ENCODE results near the gene WNT11. TPM values are rescaled to one million over a fixed set of nuclear protein-coding genes. Genes with fewer than 3 reads are reported as not detected.

WNT11 gene
- total RNA-seq, 2 experiments from 2014 or later: 0.96 to 2.0 TPM

DNA sequence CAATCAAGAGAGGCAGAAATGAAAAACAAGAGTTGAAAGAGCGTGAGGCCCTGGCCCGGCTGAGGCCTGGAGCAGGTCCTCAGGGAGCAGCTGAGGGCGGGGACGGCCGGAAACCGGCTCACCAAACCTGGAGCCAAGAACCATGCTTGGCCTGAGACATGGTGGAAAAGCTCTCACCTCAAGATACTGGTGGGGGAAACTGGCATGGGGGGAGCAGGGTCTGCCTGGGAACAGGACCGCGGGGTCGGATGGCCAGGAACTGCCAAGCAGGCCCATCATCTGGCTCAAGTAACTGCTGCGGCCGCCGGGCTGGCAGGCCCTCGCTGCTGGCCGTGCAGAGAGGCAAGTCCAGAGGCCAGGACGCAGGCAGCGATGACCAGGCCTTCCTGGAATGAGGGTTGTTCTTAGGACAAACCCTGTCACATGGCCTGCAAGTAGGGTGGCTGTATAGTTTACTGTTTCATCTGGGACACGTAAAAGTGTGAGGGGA, 18.9 kb upstream of the WNT11 start:
- Mint-ChIP-seq H3K27ac (no peak overlapping the region), H3K36me3 (no peaks in the 10 kb centered on the region), H3K9me3 (ENCODE audit: low read depth) (no peaks in the 10 kb centered on the region), H3K4me3 (no peak overlapping the region), H3K27me3 (peaks cover 26% of the 10 kb centered on the region), H3K4me1 (no peaks in the 10 kb centered on the region)
- no peak for DNase-seq
- no peak for ATAC-seq
- CTCF ChIA-PET: interaction anchor here (3.0 kb wide), 1 partner anchor 17 kb away, joined by 18 read pairs; no protein-coding TSS in a partner anchor

GRCh38 chr11:76224461-76225121, 18.3 kb upstream of the WNT11 start:
- no peak for ATAC-seq
- Mint-ChIP-seq H3K36me3 (no peaks in the 10 kb centered on the region), H3K4me1 (no peaks in the 10 kb centered on the region), H3K27ac (no peak overlapping the region), H3K27me3 (peaks cover 32% of the 10 kb centered on the region), H3K9me3 (ENCODE audit: low read depth) (no peaks in the 10 kb centered on the region), H3K4me3 (no peak overlapping the region)
- DNase-seq: no peak
- CTCF ChIA-PET: interaction anchor here (3.0 kb wide), 1 partner anchor 16 kb away, joined by 18 read pairs; no protein-coding TSS in a partner anchor

- Mint-ChIP-seq H3K36me3 (no peaks in the 10 kb centered on the region), H3K27me3 (peaks cover 34% of the 10 kb centered on the region), H3K4me3 (no peak overlapping the region), H3K27ac (no peak overlapping the region), H3K4me1 (no peaks in the 10 kb centered on the region), H3K9me3 (ENCODE audit: low read depth) (no peaks in the 10 kb centered on the region)
- no peak for ATAC-seq
- CTCF ChIA-PET: interaction anchor here (6.8 kb wide), 1 partner anchor 13 kb away, joined by 48 read pairs; no protein-coding TSS in a partner anchor
- DNase-seq: no peak
These were observed 15.1 kb upstream of the WNT11 start for GRCh38 chr11:76221365-76221764.

- no peaks in the 10 kb centered on the region for H3K36me3 Mint-ChIP-seq
- H3K4me1 Mint-ChIP-seq: peaks cover 2% of the 10 kb centered on the region
- DNase-seq (no peak), ATAC-seq (no peak)
- no peak overlapping the region for H3K4me3 Mint-ChIP-seq
- peaks cover 37% of the 10 kb centered on the region for H3K27me3 Mint-ChIP-seq
- no peaks in the 10 kb centered on the region for H3K9me3 Mint-ChIP-seq (ENCODE audit: low read depth)
- CTCF ChIA-PET: interaction anchor here (6.8 kb wide), 1 partner anchor 11 kb away, joined by 48 read pairs; no protein-coding TSS in a partner anchor
- no peak overlapping the region for H3K27ac Mint-ChIP-seq
These were observed 12.9 kb upstream of the WNT11 start for GRCh38 chr11:76219243-76219642.

DNA sequence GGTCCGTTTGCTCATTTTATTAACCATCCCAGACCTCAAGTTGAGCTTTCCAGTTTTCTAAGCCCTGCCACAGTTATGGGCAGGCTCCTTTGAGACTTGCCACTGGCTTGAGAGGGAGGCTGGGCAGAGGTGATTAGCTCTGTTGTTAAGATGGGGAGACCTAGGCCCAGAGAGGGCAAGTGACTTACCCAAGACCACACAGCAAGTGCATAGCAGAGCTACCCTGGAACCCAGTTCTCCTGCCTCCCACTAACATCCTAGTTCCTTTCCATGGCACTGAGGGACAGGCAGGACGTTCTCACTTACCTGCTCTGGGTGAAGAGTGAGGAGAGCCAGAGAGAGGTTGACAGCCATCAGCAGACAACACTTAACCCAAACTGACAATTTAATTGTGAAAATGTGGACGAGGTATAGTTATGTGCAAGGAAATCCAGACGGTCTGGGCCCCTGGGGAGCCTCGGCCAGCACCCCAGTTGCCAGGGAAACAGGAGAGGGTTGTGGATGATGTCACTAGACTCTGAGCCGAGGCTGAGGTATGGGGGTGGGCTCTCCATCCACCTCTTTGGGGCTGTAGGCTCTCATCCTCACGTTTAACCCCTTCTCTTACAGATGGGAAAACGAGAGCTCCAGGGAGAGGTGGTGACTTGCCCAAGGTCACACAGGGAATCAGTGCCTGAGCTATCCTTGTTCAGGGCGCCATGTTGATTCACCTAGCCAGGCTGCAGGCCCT, 12.3 kb upstream of the WNT11 start:
- no peak for DNase-seq
- H3K4me1 Mint-ChIP-seq: peaks cover 2% of the 10 kb centered on the region
- no peaks in the 10 kb centered on the region for H3K36me3 Mint-ChIP-seq
- H3K9me3 Mint-ChIP-seq (ENCODE audit: low read depth): no peaks in the 10 kb centered on the region
- CTCF ChIA-PET: interaction anchor here (0.6 to 6.8 kb wide), 3 partner anchors 10 to 41 kb away, joined by 4 to 48 read pairs (median 4); no protein-coding TSS in a partner anchor
- no peak overlapping the region for H3K4me3 Mint-ChIP-seq
- H3K27ac Mint-ChIP-seq: no peak overlapping the region
- no peak for ATAC-seq
- H3K27me3 Mint-ChIP-seq: peaks cover 40% of the 10 kb centered on the region

GRCh38 chr11:76217653-76218160, 11.4 kb upstream of the WNT11 start:
- ATAC-seq (no peak), DNase-seq (no peak)
- CTCF ChIA-PET: interaction anchor here (1.4 to 6.8 kb wide), 2 partner anchors 9 to 12 kb away, joined by 4 to 48 read pairs; no protein-coding TSS in a partner anchor
- no peaks in the 10 kb centered on the region for H3K9me3 Mint-ChIP-seq (ENCODE audit: low read depth)
- no peaks in the 10 kb centered on the region for H3K36me3 Mint-ChIP-seq
- no peak overlapping the region for H3K4me3 Mint-ChIP-seq
- no peak overlapping the region for H3K27ac Mint-ChIP-seq
- H3K27me3 Mint-ChIP-seq: peaks cover 46% of the 10 kb centered on the region
- H3K4me1 Mint-ChIP-seq: peaks cover 2% of the 10 kb centered on the region

DNA sequence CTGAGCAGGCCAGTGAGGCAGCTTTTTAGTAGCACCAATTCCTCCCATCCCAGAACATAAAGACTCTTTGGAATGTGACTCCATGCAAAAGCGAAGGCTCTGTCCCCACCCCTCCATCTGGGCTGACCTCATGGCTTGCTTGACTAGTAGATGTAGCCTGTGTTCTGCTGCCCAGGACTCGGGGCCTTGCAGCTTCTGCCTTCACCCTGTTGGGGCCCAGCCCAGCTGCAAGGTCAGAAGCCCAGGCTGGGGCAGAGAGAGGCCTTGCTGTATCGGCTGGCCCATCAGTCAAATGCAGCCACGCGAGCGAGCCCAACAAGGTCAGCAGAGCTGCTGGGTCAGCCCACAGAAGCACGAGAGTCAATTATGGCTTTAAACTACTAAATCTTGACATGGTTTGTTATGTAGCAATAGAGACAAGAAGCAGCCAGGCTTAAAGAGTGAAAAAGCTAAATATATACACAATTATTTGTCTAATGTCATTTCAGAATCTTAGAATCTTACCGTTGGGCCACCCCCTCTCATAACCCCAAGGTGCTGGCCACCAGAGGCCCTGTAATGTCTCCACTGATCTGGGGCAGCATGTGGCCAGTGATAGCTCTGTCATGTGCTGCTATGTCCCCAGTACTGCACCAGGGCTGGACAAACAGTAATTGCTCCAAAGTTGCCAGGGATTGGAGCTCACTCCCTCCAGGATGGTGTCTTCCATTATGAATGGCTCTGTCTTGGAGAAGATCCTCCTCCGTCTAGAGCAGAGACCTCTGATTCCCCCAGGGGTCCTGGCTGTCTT, 10.4 kb upstream of the WNT11 start:
- CTCF ChIA-PET: interaction anchor here (6.8 kb wide), 1 partner anchor 8 kb away, joined by 48 read pairs; no protein-coding TSS in a partner anchor
- no peaks in the 10 kb centered on the region for H3K36me3 Mint-ChIP-seq
- H3K27me3 Mint-ChIP-seq: peaks cover 50% of the 10 kb centered on the region
- no peak overlapping the region for H3K4me3 Mint-ChIP-seq
- ATAC-seq (no peak), DNase-seq (no peak)
- no peak overlapping the region for H3K27ac Mint-ChIP-seq
- no peaks in the 10 kb centered on the region for H3K9me3 Mint-ChIP-seq (ENCODE audit: low read depth)
- peaks cover 2% of the 10 kb centered on the region for H3K4me1 Mint-ChIP-seq

DNA sequence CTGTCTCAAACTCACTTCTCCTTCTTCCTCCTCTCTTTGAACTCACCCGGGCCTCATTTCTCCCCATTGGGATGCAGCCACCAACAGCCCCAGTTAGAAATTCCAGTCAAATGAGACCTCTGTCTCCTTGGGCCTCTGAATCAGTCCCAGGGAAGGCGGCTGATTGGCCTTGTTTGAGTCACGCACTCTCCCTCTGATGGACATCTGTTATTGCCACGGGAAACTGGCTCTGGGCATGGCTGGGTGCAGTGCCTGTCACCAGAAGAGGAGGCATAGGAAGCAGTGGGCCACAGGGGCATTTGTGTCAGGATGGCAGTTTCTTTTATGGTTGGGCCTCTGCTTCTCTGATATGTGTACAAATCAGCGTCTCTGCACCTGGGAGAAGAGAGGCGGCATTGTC, 9.6 kb upstream of the WNT11 start:
- Mint-ChIP-seq H3K4me3 (no peak overlapping the region), H3K27ac (no peak overlapping the region), H3K4me1 (peaks cover 2% of the 10 kb centered on the region), H3K36me3 (no peaks in the 10 kb centered on the region), H3K27me3 (peaks cover 50% of the 10 kb centered on the region), H3K9me3 (ENCODE audit: low read depth) (no peaks in the 10 kb centered on the region)
- ATAC-seq (no peak), DNase-seq (no peak)
- CTCF ChIA-PET: no interaction called here

GRCh38 chr11:76214968-76215548, 8.8 kb upstream of the WNT11 start:
- no peak for ATAC-seq
- DNase-seq: no peak
- no peaks in the 10 kb centered on the region for H3K36me3 Mint-ChIP-seq

GRCh38 chr11:76214186-76214585, 7.9 kb upstream of the WNT11 start:
- no peak for ATAC-seq

More at GRCh38 chr11:76214968-76215548, 8.8 kb upstream of the WNT11 start:
- H3K4me1 Mint-ChIP-seq: peaks cover 4% of the 10 kb centered on the region
- H3K4me3 Mint-ChIP-seq: no peak overlapping the region
- CTCF ChIA-PET: no interaction called here
- no peak overlapping the region for H3K27ac Mint-ChIP-seq
- H3K9me3 Mint-ChIP-seq (ENCODE audit: low read depth): no peaks in the 10 kb centered on the region
- peaks cover 46% of the 10 kb centered on the region for H3K27me3 Mint-ChIP-seq

GRCh38 chr11:76212086-76213035, 6.1 kb upstream of the WNT11 start:
- Mint-ChIP-seq H3K4me1 (peaks cover 9% of the 10 kb centered on the region), H3K27ac (no peak overlapping the region), H3K9me3 (ENCODE audit: low read depth) (no peaks in the 10 kb centered on the region), H3K36me3 (no peaks in the 10 kb centered on the region), H3K4me3 (no peak overlapping the region), H3K27me3 (peaks cover 47% of the 10 kb centered on the region)
- CTCF ChIA-PET: interaction anchor here (1.8 to 6.6 kb wide), 2 partner anchors 23 to 91 kb away, joined by 4 to 87 read pairs; no protein-coding TSS in a partner anchor
- DNase-seq (no peak), ATAC-seq (no peak)

More at GRCh38 chr11:76214186-76214585, 7.9 kb upstream of the WNT11 start:
- peaks cover 4% of the 10 kb centered on the region for H3K4me1 Mint-ChIP-seq
- H3K9me3 Mint-ChIP-seq (ENCODE audit: low read depth): no peaks in the 10 kb centered on the region
- H3K4me3 Mint-ChIP-seq: no peak overlapping the region
- no peak for DNase-seq
- no peaks in the 10 kb centered on the region for H3K36me3 Mint-ChIP-seq
- H3K27ac Mint-ChIP-seq: no peak overlapping the region
- H3K27me3 Mint-ChIP-seq: peaks cover 43% of the 10 kb centered on the region
- CTCF ChIA-PET: no interaction called here

All from activated CD8-positive, alpha-beta memory T cell treated with anti-CD3 and anti-CD28 coated beads, Interleukin-2, amount 10 ng/mL, durations not matched to agents 7 days and 5 days (primary cell).